ENCODE measurements around the gene ZNF423.

Gene ZNF423

DNA sequence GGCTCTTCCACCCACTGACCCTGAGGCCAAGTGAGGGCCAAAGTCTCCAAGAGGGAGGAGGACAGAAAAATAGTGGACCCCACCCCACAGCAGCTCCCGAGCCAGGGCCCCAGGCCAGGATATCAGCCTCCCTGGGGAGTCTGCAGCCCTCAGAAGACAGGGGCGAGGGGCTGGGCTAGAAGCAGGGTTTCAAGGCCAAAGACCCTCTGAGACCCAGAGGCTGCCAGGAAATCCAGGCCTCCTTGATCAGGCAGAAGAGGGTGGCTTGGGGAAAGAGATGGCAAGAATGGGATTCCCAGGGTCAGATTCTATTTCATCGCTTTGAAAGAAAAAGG lies 156.1 kb downstream of the ZNF423 start:
- DNase-seq, result no peak
- Histone ChIP-seq H3F3A (ENCODE audit: insufficient read depth, low read length) (no peaks in the 10 kb centered on the region), H3K27ac (ENCODE audit: low read length) (no peak overlapping the region), H3K9me2 (replicated peaks; ENCODE audit: insufficient read depth, low read length) (no peaks in the 10 kb centered on the region), H3K36me3 (replicated peaks; ENCODE audit: insufficient read depth, low read length) (no peaks in the 10 kb centered on the region), H3K9ac (ENCODE audit: low read length) (no peak overlapping the region), H3K79me2 (ENCODE audit: low read length) (no peaks in the 10 kb centered on the region), H3K9me3 (replicated peaks; ENCODE audit: insufficient read depth, low read length) (no peaks in the 10 kb centered on the region), H3K27me3 (replicated peaks; ENCODE audit: insufficient read depth, low read length) (peaks cover 20% of the 10 kb centered on the region), H4K20me1 (ENCODE audit: insufficient read depth, low read length) (no peaks in the 10 kb centered on the region), H3K4me2 (ENCODE audit: low read depth, low read length) (no peak overlapping the region), H3K4me3 (ENCODE audit: low read length) (no peak overlapping the region), H2AFZ (ENCODE audit: low read length) (no peak overlapping the region), H3K4me1 (ENCODE audit: low read length) (peaks cover 5% of the 10 kb centered on the region)
- TF ChIP-seq EZH2phosphoT487 (IDR thresholded peaks at IDR 0.05; ENCODE audit: low read length) (no peak), EZH2 (optimal IDR thresholded peaks at IDR 0.05; ENCODE audit: low read depth, low read length) (no peak)
- TF ChIP-seq, protein P1, sequence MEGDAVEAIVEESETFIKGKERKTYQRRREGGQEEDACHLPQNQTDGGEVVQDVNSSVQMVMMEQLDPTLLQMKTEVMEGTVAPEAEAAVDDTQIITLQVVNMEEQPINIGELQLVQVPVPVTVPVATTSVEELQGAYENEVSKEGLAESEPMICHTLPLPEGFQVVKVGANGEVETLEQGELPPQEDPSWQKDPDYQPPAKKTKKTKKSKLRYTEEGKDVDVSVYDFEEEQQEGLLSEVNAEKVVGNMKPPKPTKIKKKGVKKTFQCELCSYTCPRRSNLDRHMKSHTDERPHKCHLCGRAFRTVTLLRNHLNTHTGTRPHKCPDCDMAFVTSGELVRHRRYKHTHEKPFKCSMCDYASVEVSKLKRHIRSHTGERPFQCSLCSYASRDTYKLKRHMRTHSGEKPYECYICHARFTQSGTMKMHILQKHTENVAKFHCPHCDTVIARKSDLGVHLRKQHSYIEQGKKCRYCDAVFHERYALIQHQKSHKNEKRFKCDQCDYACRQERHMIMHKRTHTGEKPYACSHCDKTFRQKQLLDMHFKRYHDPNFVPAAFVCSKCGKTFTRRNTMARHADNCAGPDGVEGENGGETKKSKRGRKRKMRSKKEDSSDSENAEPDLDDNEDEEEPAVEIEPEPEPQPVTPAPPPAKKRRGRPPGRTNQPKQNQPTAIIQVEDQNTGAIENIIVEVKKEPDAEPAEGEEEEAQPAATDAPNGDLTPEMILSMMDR (IDR thresholded peaks at IDR 0.05; ENCODE audit: low read length), result no peak

DNA sequence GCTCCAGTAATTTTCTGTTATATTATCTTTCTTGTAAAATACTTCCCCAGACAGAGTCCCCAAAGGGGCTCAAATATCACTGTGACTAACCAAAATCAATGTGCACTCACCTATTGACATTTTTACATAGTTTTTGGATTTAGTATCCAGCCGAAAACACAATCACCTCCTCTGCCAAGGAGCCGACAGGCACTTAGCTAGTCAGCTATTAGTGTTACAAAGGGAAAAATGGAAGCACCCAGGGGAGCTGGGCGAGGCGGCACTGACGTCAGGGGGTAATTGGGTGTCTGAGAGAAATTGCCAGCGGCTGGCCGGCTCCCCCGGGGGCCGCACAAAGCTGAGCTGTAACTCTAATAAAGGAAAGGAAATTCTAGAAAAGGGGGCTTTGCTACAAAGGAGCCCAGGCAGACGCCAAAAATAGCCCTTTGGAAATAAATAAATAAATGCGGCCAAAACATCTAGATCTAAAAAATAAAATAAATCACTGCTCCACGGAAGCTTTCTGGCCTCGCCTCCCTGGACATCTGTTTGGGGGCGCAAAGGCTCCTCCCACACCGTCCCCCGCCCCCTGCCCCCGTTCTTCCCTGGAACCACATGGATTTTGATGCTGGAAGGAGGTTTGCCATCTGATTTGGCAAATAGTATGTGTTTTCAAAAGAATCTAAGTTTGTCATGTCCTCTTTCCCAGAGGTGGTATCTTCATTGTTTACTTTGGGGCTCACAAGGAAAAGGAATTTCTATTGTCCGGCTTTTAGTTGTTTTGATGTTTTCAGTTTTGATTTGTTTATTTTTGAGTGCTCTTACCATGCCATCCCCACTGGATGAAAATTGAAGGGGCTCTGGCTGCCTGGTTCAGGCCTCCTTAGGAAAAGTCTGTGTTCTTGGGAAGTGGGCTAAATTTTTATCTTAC lies 156.7 kb downstream of the ZNF423 start:
- no peaks in the 10 kb centered on the region for H4K20me1 ChIP-seq (ENCODE audit: insufficient read depth, low read length)
- no peaks in the 10 kb centered on the region for H3K9me2 ChIP-seq (replicated peaks; ENCODE audit: insufficient read depth, low read length)
- no peaks in the 10 kb centered on the region for H3K36me3 ChIP-seq (replicated peaks; ENCODE audit: insufficient read depth, low read length)
- no peaks in the 10 kb centered on the region for H3F3A ChIP-seq (ENCODE audit: insufficient read depth, low read length)
- H3K27me3 ChIP-seq (replicated peaks; ENCODE audit: insufficient read depth, low read length), result peaks cover 24% of the 10 kb centered on the region
- H3K27ac ChIP-seq (ENCODE audit: low read length), result no peak overlapping the region
- peaks cover 5% of the 10 kb centered on the region for H3K4me1 ChIP-seq (ENCODE audit: low read length)
- DNase-seq, result no peak
- H2AFZ ChIP-seq (ENCODE audit: low read length), result no peak overlapping the region
- no peak overlapping the region for H3K4me3 ChIP-seq (ENCODE audit: low read length)
- H3K4me2 ChIP-seq (ENCODE audit: low read depth, low read length), result no peak overlapping the region
- TF ChIP-seq EZH2phosphoT487 (IDR thresholded peaks at IDR 0.05; ENCODE audit: low read length) (no peak), EZH2 (optimal IDR thresholded peaks at IDR 0.05; ENCODE audit: low read depth, low read length) (no peak)
- TF ChIP-seq, protein P1 (IDR thresholded peaks at IDR 0.05; ENCODE audit: low read length), result no peak
- H3K9ac ChIP-seq (ENCODE audit: low read length), result no peak overlapping the region
- H3K9me3 ChIP-seq (replicated peaks; ENCODE audit: insufficient read depth, low read length), result no peaks in the 10 kb centered on the region
- H3K79me2 ChIP-seq (ENCODE audit: low read length), result no peaks in the 10 kb centered on the region

DNA sequence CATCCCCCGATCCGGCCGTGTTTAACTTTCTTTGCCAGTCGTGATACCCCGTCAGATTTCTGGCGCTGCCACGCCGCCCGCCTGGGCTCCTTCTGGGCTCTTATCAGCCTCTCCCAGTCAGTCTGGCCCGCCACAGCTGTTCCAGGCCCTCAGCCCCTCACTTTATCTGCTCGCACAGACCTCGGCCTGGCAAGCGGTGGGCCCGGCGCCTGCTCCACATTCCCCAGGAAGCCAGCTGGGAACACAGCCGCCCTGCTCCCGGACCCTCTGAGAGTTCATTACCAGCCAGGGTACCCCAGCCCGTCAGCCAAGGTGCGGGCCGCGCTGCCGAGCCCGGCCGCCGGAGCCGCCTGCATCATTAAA lies 157.5 kb downstream of the ZNF423 start:
- peaks cover 24% of the 10 kb centered on the region for H3K27me3 ChIP-seq (replicated peaks; ENCODE audit: insufficient read depth, low read length)
- H4K20me1 ChIP-seq (ENCODE audit: insufficient read depth, low read length), result no peaks in the 10 kb centered on the region
- no peak overlapping the region for H3K27ac ChIP-seq (ENCODE audit: low read length)
- no peak overlapping the region for H3K4me2 ChIP-seq (ENCODE audit: low read depth, low read length)
- no peaks in the 10 kb centered on the region for H3F3A ChIP-seq (ENCODE audit: insufficient read depth, low read length)
- H3K9ac ChIP-seq (ENCODE audit: low read length), result no peak overlapping the region
- H2AFZ ChIP-seq (ENCODE audit: low read length), result no peak overlapping the region
- H3K4me3 ChIP-seq (ENCODE audit: low read length), result no peak overlapping the region
- no peaks in the 10 kb centered on the region for H3K79me2 ChIP-seq (ENCODE audit: low read length)
- no peak for TF ChIP-seq EZH2phosphoT487 (IDR thresholded peaks at IDR 0.05; ENCODE audit: low read length)
- no peaks in the 10 kb centered on the region for H3K36me3 ChIP-seq (replicated peaks; ENCODE audit: insufficient read depth, low read length)
- H3K9me3 ChIP-seq (replicated peaks; ENCODE audit: insufficient read depth, low read length), result no peaks in the 10 kb centered on the region
- no peaks in the 10 kb centered on the region for H3K9me2 ChIP-seq (replicated peaks; ENCODE audit: insufficient read depth, low read length)
- peaks cover 4% of the 10 kb centered on the region for H3K4me1 ChIP-seq (ENCODE audit: low read length)
- no peak for DNase-seq

Measured in MM.1S (cell line).